Putamen (tissue), 1 donor: ENCODE data around the gene ATP1A3.

ENCODE experiments used
- DNase-seq: peaks from one replicate; pipeline ENCODE4 v3.0.0-alpha.2; 2016; ENCODE audit warnings: low spot score

ATP1A3 gene

DNA sequence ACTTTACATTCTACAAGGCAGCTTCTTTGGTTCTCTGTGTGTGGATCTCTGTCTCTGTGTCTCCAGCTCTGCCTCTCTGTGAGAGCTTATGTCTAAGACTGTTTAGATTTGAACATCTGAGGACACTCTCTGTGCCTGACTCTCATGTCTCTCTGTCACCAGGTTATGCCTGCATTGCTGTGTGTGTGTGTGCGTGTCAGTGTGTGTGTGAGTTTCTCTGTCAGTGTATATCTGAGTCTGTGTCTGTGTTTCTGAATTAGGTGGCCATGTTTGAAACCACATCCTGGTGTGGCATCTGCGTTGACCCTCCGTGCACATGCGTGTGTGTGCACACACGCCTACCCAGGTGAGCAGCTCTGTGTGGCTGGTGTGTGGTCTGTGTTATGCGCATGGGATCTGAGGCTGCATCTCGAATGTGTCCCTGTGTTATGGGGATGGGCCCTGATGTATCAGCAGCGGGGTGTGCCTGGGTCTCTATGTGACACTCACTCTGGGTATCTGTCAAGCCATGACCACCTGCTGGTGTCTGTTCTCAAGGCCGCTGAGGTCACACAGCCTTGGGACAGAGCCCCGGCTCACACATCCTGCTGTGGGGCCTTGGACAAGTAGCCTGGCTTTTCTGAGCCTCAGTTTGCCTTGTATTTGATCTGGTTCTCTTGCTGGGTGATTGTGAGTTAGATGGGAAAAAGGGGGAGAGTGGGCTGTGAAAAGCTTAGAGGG lies 6.7 kb downstream of the ATP1A3 start:
- DNase-seq = no peak

DNA sequence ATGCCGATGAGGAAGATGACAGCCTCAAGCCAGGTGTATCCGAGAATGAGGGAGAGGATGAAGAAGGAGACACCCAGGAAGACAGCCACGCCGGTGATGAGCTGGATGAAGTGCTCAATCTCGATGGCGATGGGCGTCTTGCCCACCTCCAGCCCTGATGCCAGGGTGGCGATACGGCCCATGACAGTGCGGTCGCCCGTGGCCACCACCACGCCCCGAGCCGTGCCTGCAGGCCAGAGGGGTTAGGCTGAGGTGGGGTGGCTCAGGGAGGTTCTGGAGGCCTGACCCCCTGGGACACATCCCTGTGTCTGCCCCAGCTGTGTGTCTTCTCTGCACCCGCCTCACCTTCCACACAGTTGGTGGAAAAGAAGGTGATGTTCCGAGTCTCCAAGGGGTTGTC lies 9.1 kb downstream of the ATP1A3 start:
- DNase-seq = no peak

DNA sequence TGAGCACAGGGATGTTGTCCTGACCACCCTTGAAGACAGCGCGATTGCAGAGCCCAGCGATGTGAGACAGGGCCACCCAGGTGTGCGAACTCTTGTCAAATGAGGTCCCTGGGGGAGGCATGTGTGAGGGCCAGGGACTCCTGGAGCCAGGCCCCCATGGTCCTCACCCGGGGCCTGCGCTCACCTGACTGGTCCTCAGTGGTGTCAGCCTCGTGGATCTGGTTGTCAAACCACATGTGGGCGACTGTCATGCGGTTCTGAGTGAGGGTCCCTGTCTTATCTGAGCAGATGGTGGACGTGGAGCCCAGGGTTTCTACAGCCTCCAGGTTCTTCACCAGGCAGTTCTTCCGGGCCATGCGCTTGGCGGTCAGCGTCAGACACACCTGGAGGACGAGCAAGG lies 12.3 kb downstream of the ATP1A3 start:
- DNase-seq = no peak

- no peak for DNase-seq
These were observed 15.6 kb downstream of the ATP1A3 start for GRCh38 chr19:41978470-41978869.

GRCh38 chr19:41977916-41978315 lies 16.1 kb downstream of the ATP1A3 start:
- DNase-seq = no peak

- no peak for DNase-seq
These were observed 19.4 kb downstream of the ATP1A3 start for GRCh38 chr19:41974652-41975051.

DNA sequence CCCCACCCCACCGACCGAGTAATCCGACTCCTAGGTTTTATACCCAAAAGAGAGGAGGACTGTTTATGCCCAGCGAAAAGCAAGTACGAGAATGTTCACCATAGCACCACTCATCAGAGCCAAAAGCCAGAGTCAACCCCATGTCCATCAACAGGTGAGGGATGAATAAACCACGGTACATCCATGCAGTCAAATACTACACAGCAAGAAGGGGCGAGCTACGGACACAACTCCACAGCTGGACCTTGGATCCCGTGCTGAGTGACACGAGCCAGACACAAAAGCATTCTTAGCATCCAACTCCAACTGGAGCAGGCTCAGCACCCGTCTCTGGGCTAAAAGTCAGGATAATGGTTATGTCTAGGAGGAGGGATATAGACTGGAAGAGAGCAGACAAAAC lies 22.7 kb downstream of the ATP1A3 start:
- no peak for DNase-seq

DNA sequence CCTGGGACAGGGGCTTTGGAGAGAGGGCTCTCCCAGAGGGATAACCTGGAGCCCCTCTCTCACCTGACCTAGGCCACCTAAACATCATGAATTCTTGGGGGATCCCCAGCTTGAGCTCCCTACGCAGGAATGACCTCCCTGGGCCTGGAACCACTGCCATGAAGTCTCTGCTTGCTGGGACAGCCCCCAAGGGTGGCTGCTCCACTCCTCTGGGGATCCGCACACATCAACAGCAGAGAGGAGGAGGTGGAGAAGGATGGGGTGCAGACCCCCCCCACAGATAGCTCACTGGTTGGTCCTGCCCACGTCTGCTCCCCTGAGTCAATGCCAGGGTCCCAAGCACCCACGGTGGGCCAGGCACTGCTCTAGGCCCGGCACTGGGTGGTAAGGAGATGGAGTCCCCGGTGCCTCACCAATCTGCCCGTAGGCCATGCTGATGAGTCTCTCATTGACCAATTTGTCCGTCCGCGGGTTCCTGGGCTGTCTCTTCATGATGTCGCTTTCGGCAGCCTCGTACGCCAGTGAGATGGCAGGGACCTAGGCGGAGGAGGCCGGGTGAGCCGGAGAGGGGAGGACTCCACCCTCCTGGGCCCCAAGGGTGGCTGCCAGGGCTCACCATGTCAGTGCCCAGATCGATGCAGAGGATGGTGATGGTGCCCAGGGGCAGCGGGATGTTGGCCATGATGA lies 24.1 kb downstream of the ATP1A3 start:
- no peak for DNase-seq

- DNase-seq = no peak
These were observed 25.1 kb downstream of the ATP1A3 start for GRCh38 chr19:41968751-41969595.

DNA sequence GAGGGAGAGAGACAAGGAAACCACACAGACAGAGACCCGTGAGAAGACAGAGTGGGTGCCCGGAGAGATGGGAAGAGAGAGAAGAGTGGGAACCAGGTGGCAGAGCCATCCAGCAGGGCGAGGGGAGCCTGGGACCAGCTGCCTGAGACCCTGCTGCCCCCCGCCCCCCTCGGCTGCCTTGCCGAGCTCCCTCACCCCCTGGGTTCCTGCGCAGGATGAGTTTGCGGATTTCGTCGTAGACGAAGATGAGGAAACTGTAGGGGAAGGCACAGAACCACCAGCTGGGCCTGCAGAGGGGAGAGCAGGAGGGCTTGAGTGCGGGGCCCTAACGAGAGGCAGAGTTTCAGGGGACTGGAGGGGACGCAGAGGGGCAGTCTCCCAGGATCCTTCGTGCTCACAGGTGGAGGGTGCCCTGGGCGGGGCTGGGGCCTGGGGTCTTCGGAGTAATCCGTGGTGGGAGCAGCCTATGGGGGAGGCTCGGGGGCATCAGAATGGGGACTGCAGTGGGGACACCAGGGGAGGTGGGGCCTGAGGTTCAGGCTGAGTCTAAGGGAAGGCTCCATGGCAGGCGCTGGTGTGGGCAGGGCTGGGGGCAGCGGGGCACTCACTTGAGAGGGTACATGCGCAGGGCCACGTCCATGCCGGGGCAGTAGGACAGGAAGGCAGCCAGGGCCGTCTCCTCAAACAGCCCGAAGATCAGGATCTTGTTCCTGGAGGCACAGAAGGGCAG lies 26.8 kb downstream of the ATP1A3 start:
- DNase-seq = no peak

DNA sequence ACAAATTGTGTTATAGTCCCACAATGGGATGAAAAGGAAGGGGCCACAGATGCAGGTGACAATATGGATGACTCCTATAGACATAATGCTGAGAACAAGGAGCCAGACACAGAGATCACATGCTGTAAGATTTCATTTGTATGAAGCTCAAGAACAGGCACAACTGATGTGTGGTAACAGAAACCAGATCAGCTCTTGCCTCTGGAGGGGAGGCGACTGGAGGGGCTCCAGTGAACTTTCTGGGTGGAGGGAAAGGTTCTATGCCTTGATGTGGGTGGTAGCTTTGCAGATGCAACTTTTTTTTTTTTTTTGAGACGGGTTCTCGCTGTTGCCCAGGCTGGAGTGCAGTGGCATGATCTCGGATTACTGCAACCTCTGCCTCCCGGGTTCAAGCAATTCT lies 28.9 kb downstream of the ATP1A3 start:
- DNase-seq = no peak

- DNase-seq = no peak
These were observed 33.1 kb downstream of the ATP1A3 start for GRCh38 chr19:41960973-41961372.

GRCh38 chr19:41959056-41960053 lies 34.7 kb downstream of the ATP1A3 start, which contains the start of gene RABAC1:
Gene RABAC1 (minus strand): TSS chr19:41959321. CDS start chr19:41959292, 29 bp downstream.
- peak; percentile 93 for DNase-seq

DNA sequence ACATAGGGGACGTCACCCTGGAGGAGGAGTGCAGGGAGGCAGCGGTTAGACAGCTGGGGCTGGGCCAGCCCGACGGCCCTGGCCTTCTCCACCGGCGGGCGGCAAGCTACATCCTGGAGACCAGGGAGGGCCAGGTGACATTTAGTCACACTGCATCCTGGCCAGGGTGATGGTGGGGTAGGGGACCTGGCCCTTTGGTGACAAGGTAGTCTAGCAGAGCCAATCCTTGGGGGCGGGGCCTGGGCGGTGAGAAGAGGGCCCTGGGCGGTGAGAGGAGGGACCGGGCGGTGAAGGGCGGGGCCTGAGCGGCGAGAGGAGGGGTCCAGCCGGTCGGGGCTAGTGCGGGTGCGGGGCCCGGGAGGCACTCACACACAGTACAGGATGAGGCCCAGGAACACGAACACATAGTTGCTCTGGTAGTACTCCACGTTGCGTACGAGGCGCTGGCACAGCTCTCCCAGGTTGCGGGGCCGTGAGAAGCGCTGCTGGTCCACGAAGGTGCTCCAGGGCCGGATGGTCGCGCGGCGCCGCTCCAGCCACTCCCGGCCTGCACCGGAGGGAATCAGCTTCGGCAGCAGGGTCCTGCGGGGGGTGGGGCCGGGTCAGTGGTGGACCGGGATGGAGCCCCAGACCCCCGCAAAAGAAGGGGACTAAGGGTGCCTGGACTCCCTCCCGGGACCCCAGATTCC lies 35.5 kb downstream of the ATP1A3 start:
- DNase-seq = peak; percentile 27

DNA sequence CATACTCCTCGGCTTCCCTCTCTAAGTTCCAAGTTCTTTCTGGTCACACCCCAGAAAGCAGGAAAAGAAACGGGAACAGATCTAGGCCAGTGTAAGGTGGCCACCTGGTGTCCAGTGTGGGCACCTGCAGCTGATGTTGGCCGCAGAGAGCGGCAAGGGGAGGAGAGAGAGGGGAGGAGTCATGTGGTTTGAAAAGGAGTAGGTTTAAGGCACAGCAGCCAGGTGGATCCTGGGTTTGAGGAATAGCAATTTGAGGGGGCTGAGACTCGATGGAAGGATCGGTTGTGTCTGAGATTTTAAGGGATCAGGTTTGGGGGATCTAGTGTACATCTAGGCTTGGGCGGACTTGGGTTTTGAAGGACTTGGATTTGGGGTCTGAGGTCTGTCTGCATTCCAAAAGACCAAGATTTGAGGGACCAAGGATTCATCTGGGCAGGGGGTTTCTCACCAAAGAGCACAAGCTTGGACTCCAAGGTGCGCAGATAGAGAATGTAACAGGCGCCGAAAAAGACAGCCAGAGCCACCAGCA lies 36.1 kb downstream of the ATP1A3 start:
- peak; percentile 31 for DNase-seq

DNA sequence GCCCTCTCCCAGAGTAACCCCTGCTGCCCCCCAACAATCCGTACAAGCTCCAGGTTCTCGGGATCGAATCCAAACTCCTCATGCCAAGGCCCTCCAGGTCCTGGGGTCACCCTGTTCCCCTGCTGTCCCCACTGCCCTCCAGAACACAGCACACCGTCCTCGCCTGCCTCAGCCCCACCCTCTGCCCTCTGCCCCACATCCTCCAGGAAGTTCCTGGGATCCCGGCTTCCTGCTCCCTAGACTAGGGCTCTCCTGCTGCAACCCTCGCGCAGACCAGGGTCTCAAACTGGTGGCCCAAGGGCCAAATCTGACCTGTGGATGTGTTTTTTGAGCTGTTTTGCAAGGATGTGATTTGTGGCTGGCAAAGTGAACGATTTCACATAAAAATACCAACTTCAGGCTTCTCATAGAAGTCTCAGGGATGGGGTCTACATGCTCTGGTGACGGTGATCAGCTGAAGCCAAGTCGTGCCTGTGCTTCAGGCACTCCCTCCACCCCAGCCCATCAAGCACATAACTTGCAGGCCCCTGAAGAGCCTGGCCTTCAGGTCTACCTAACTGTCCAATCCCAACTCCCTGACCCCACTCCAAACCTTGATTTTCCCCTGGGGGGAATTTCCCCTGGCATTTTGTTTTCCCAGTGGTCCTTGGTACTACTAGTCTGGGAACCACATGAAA lies 36.7 kb downstream of the ATP1A3 start:
- DNase-seq = no peak

- DNase-seq = no peak
These were observed 37.4 kb downstream of the ATP1A3 start for GRCh38 chr19:41956621-41957020.

DNA sequence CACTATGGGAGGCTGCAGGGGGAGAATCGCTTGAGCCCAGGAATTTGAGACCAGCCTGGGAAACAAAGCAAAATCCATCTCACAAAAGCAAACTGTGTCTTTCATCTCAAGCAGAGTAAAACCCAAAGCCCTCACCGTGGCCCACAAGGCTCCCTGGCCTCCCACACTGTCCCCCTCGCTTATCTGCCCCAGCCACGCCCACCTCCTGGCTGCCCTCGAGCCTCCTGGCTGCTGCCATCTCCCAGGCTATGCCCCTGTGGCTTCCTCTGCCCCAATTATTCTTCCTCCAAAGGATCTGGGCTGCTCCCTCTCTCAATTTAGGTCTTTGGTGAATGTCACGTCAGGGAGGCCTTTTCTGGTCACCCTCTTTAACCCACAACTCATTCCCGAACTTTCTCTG lies 38.5 kb downstream of the ATP1A3 start:
- DNase-seq = no peak

DNA sequence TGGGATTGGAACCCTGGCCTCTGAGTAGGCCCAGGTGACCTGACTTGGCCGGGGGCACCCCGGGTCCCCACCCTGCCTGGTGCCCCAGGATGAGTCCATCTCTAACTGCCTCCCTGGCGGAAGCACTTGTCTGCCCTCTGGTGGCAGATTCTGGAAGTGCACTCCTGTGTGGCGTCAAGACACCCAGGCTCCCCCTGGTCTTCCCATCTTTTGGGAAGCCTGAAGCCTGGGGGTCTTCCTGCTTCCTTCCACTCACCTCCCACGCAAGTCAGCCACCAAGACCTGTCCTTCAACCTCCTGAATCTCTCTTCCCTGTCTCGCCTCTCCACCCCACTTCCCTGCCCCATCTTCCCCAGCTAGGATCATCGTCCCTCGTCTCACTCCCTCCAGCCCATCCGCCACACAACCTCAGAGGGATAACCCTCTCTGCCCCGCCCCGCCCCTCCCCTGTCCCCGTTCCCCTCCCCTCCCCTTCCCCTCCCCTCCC lies 42.3 kb downstream of the ATP1A3 start:
- peak; percentile 49 for DNase-seq
